Large intestine (tissue), 3 donors: ENCODE measurements around the gene SLC2A11. TPM values are rescaled to one million over a fixed set of nuclear protein-coding genes. Genes with fewer than 3 reads are reported as not detected.
"Not testable (repeated sequence)": the region's sequence is repeated elsewhere in the genome, so short reads cannot be mapped to it uniquely, and the experiment has no call there.

Source experiments
- DNase-seq, 2 donors: peaks; one replicate each; pipeline versions ENCODE4 v3.0.0 to v3.0.0-alpha.2; 2013
- H3K27ac ChIP-seq: one replicate; pipeline ENCODE4 v1.5.1; 2013; ENCODE audit warnings: low read length
- H3K27me3 ChIP-seq: 2 replicates; pipeline ENCODE4 v1.6.1; 2013; ENCODE audit warnings: low read length; ENCODE audit not compliant: control insufficient read depth, insufficient read depth
- H3K36me3 ChIP-seq: 2 replicates; pipeline ENCODE4 v1.6.1; 2013; ENCODE audit warnings: low read length; ENCODE audit not compliant: control insufficient read depth, insufficient read depth
- H3K4me1 ChIP-seq: one replicate; pipeline ENCODE4 v1.6.1; 2013; ENCODE audit warnings: low read length; ENCODE audit not compliant: control insufficient read depth, insufficient read depth
- H3K4me3 ChIP-seq: one replicate; pipeline ENCODE4 v1.5.1; 2013; ENCODE audit warnings: low read length
- H3K9me3 ChIP-seq: one replicate; pipeline ENCODE4 v1.6.1; 2013; ENCODE audit warnings: mild to moderate bottlenecking, low read depth, low read length, moderate library complexity; ENCODE audit not compliant: control insufficient read depth
- WGBS: methylation state at CpG from one replicate; pipeline ENCODE4 v1.1.5; 2013; ENCODE audit warnings: low lambda C conversion rate; ENCODE audit not compliant: insufficient coverage; 5-methylcytosine and 5-hydroxymethylcytosine counted together
- polyA plus RNA-seq: library from polyadenylated mRNA; unstranded; fragments of 120-200 nt; gene quantifications from one replicate; pipeline ENCODE4 v1.2.1, GENCODE V29; 2013

Gene SLC2A11
- polyA plus RNA-seq, 1 donor = 19.3 TPM

- Histone ChIP-seq H3K4me3 (no peak overlapping the region), H3K4me1 (peaks cover 9% of the 10 kb centered on the region), H3K27ac (no peak overlapping the region), H3K36me3 (no peaks in the 10 kb centered on the region), H3K9me3 (no peaks in the 10 kb centered on the region), H3K27me3 (no peaks in the 10 kb centered on the region)
- no CpG with 5 or more reads among the region's 24 CpGs for WGBS
- no peak for DNase-seq
Observed at GRCh38 chr22:23847991-23848864, 9.4 kb upstream of the SLC2A11 start.

- whole genome bisulfite sequencing = 44% methylated on average over 5 of the region's 62 CpGs
- no peaks in the 10 kb centered on the region for H3K27me3 ChIP-seq
- H3K36me3 ChIP-seq = no peaks in the 10 kb centered on the region
- no peaks in the 10 kb centered on the region for H3K9me3 ChIP-seq
- H3K27ac ChIP-seq = no peak overlapping the region
- no peak overlapping the region for H3K4me3 ChIP-seq
- peak; percentile 71 to 78 for DNase-seq
- H3K4me1 ChIP-seq = peaks cover 9% of the 10 kb centered on the region
Observed at GRCh38 chr22:23849009-23850006, 8.4 kb upstream of the SLC2A11 start.

- WGBS = no CpG with 5 or more reads among the region's 16 CpGs
- Histone ChIP-seq H3K4me1 (peaks cover 9% of the 10 kb centered on the region), H3K36me3 (no peaks in the 10 kb centered on the region), H3K27me3 (no peaks in the 10 kb centered on the region), H3K9me3 (no peaks in the 10 kb centered on the region), H3K4me3 (no peak overlapping the region), H3K27ac (no peak overlapping the region)
- no peak for DNase-seq
Observed at GRCh38 chr22:23850136-23850611, 7.5 kb upstream of the SLC2A11 start.

GRCh38 chr22:23856721-23857605, 712 bp upstream of the SLC2A11 start:
- Histone ChIP-seq H3K36me3 (no peaks in the 10 kb centered on the region), H3K4me3 (peak overlapping the region; percentile 94), H3K27me3 (no peaks in the 10 kb centered on the region), H3K9me3 (no peaks in the 10 kb centered on the region), H3K4me1 (peaks cover 11% of the 10 kb centered on the region), H3K27ac (peak overlapping the region; percentile 93)
- peak; percentile 31 to 71 for DNase-seq
- no CpG with 5 or more reads among the region's 58 CpGs for WGBS

- Histone ChIP-seq H3K27me3 (no peaks in the 10 kb centered on the region), H3K4me1 (peaks cover 11% of the 10 kb centered on the region), H3K36me3 (peaks cover 2% of the 10 kb centered on the region), H3K9me3 (no peaks in the 10 kb centered on the region), H3K27ac (no peak overlapping the region), H3K4me3 (peak overlapping the region; percentile 94)
- WGBS = 30% methylated on average over 2 of the region's 7 CpGs
- no peak for DNase-seq
Observed at GRCh38 chr22:23858484-23858815, 775 bp downstream of the SLC2A11 start.

- WGBS = no CpG with 5 or more reads among the region's 4 CpGs
- no peaks in the 10 kb centered on the region for H3K9me3 ChIP-seq
- H3K27ac ChIP-seq = no peak overlapping the region
- peaks cover 2% of the 10 kb centered on the region for H3K36me3 ChIP-seq
- peaks cover 11% of the 10 kb centered on the region for H3K4me1 ChIP-seq
- H3K4me3 ChIP-seq = no peak overlapping the region
- no peak for DNase-seq
- H3K27me3 ChIP-seq = no peaks in the 10 kb centered on the region
Observed at GRCh38 chr22:23859201-23859600, 1.5 kb downstream of the SLC2A11 start.

- not testable (repeated sequence) for H3K27me3 ChIP-seq, H3K36me3 ChIP-seq, H3K9me3 ChIP-seq, H3K4me3 ChIP-seq, DNase-seq, H3K27ac ChIP-seq
- peaks cover 11% of the 10 kb centered on the region for H3K4me1 ChIP-seq
- WGBS = no CpG with 5 or more reads among the region's 8 CpGs
Observed at GRCh38 chr22:23860187-23860586, 2.5 kb downstream of the SLC2A11 start.

GRCh38 chr22:23862103-23862502, 4.4 kb downstream of the SLC2A11 start:
- no CpG with 5 or more reads among the region's 3 CpGs for whole genome bisulfite sequencing
- Histone ChIP-seq H3K9me3 (no peaks in the 10 kb centered on the region), H3K4me3 (no peak overlapping the region), H3K36me3 (peaks cover 2% of the 10 kb centered on the region), H3K4me1 (peaks cover 6% of the 10 kb centered on the region), H3K27ac (no peak overlapping the region), H3K27me3 (no peaks in the 10 kb centered on the region)
- DNase-seq = peak in 1 of 2 donors; percentile 44

GRCh38 chr22:23864499-23865154, 7.0 kb downstream of the SLC2A11 start:
- 80% methylated on average over 1 of the region's 11 CpGs for WGBS
- not testable (repeated sequence) for H3K27ac ChIP-seq, H3K27me3 ChIP-seq, H3K4me3 ChIP-seq, DNase-seq, H3K9me3 ChIP-seq, H3K4me1 ChIP-seq
- H3K36me3 ChIP-seq = peaks cover 17% of the 10 kb centered on the region
